GM18867 (cell line): Measurements from ENCODE around the gene RNF157.

Experiments
- ATAC-seq: cut with Tn5 transposase; IDR thresholded peaks from one replicate; pipeline ENCODE4 v1.9.1; 2021; ENCODE audit warnings: mild to moderate bottlenecking, moderate library complexity; ENCODE audit not compliant: unreplicated experiment

RNF157 gene

DNA sequence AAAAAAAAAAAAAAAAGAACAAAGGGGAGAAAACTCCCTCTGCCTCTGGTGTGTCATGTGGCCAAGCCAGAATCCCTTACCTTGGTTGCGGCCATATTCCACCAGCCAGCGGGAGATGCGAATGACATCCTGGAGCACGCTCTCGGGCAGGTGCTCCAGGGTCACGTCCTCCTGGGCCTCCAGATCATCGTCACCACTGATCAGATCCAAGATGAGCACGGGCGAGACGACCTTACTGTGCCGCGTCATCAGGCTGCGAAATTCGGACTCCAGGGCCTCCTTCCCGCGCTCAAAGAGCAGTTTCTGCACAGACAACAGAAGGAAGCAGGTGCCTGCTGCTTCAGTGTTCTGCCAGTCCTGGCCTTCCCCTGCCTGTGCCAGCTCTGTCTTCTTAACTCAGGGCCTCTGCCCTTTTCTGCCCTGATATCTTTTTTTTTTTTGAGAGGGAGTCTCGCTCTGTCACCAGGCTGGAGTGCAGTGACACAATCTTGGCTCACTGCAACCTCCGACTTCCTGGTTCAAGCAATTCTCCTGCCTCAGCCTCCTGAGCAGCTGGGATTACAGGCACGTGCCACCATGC lies 142.5 kb downstream of the RNF157 start:
- no peak for ATAC-seq

DNA sequence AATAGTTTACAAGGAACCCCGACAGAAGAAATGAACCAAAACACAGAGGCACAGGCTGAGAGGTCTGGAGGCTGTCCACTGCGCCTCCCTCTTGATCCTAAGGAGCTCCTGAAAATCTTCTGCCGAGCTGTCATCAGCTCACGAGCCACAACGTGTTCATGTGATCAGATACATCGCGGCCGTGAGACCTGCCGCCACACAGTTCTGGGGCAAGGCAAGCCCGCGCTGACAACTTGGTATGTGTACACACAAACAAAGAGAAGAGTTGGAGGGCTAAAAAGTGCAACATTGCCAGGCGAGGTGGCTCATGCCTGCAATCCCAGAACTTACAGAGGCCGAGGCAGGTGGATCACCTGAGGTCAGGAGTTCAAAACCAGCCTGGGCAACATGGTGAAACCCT lies 144.3 kb downstream of the RNF157 start:
- no peak for ATAC-seq

DNA sequence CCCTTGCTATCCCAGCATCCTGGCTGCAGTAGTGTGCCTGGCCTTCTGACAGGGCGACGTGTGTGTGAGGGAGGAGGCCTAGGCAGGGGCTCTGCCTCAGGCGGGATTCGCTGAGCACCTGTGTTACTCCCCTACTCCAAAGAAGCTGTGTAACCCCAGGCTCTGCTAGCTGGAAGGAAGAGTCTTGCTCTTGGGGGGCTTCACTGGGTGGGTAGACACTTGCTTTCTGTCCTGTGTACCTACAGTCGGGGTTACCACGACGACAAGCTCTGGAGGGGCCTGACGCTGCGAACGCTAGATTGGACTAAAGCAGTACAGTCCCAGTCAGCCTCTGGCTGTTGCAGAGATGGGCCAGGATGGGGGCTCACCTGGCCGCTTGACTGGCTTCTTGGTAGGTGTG lies 146.2 kb downstream of the RNF157 start:
- no peak for ATAC-seq

DNA sequence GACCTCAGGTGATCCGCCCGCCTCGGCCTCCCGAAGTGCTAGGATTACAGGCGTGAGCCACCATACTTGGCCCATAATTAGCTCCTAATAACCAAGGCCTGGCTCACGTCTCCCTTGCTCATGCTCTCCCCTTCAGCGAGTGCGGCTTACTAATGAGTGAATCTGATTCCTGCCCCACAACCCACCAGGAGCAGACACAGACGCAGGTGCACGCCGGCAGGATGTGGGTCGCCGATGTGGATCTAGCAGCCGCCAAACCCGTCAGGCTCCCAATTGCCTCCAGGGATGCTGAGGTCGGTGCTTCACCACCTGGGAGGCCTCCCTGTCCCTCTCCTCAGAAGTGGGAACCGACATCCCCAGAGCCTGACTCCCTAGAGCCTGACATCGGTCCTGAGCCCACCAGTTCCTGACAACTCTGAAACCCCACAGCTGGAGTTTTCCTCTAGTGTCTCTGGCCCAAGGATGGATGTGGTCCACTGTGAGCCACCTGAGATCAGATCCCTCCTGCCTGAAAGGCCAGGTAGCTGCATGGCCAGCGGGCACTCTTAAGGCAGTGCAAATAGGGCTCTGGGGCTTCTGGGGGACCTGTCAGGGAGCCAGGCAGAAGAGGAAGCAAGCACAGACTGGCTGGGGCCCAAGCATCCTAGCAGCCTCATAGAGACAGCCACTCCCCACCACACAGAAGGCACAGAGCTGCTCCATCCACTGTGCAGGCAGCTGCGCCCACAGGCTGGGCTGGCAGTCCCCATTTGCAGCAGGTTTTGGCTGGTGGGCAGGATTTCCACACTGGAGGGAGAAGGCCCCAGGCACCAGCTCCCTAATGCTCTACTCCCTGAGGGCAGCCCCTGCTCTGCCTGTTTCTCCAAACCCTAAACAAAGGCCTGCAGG lies 147.5 kb downstream of the RNF157 start:
- ATAC-seq: no peak
